ENCODE measurements around the gene ABCD3. TPM values are rescaled to one million over a fixed set of nuclear protein-coding genes. Genes with fewer than 3 reads are reported as not detected.

ABCD3 gene
- total and polyA plus RNA-seq, 2 of the 8 experiments (the other 6 are each of a cell fraction or from before 2014, with no cell fraction given), result 6.6 to 29.4 TPM

DNA sequence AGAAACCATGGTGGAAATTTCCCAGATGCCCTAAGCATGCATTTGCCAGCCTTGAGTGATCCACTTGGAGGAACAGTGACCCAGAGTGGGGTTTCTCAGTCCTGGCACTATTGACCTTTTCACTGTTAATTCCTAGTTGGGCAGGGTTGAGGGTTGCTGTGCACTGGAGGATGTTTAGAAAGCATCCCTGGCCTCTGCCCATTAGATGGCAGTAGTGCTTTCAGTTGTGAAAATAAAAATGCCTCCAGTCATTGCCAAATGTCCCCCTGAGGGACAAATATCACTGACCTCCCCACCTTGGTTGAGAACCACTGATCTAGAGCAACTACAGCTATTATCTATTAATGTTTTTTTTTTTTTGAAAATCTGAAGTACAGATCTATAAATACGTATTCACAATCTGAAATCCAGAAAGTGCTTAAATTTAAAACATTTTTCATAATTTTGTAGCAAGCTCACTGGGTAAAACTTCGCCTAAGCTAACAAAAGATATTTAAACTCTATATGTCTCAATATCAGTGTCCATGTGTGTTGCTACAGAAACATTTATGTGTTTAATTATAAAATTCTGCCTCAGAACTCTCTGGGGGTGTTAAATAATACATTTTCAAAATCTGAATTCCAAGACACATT, 96.0 kb downstream of the ABCD3 start:
- POLR2A ChIA-PET (ENCODE audit: partially characterized antibody), result no interaction called here
- H2BK120ac ChIP-seq (replicated peaks; ENCODE audit: low read depth, low read length), result no peak overlapping the region
- no peak overlapping the region for H2BK5ac ChIP-seq (ENCODE audit: low read depth, low read length)
- no peak overlapping the region for H3K18ac ChIP-seq (ENCODE audit: extremely low read depth, low read length)
- peak in 1 of 2 experiments; percentile 49 for DNase-seq (ENCODE audit: low read depth in 1 of 2, low spot score in 2 of 2)
- H3K9ac ChIP-seq (replicated peaks in 1 of 4; ENCODE audit: extremely low read depth in 1 of 4, low read depth in 3 of 4, low read length in 3 of 4), result no peak overlapping the region
- no peaks in the 10 kb centered on the region for H3K4me1 ChIP-seq (replicated peaks in 1 of 4; ENCODE audit: control insufficient read depth in 3 of 4, insufficient read depth in 4 of 4, low read length in 3 of 4)
- H3K9me3 ChIP-seq (ENCODE audit: insufficient read depth in 2 of 2, low read depth in 1 of 2, low read length in 1 of 2), result no peaks in the 10 kb centered on the region
- H2AK5ac ChIP-seq (ENCODE audit: low read depth, low read length), result no peak overlapping the region
- no peak overlapping the region for H2BK15ac ChIP-seq (ENCODE audit: low read length)
- no peak overlapping the region for H3K4me2 ChIP-seq (ENCODE audit: insufficient read depth in 1 of 2, low read depth in 2 of 2, low read length in 2 of 2)
- 74% methylated on average over 2 of the region's 2 CpGs; no CpG with 5 or more reads in 1 of the 2 experiments for WGBS, 2 experiments (ENCODE audit: extremely low coverage in 1 of 2, insufficient coverage in 1 of 2, insufficient read length in 1 of 2, insufficient replicate concordance in 2 of 2, low coverage in 1 of 2, low lambda C conversion rate in 2 of 2, missing lambda C conversion rate in 1 of 2)
- no peak overlapping the region for H3K4me3 ChIP-seq (ENCODE audit: extremely low read depth in 1 of 4, insufficient read depth in 2 of 4, low read depth in 3 of 4, low read length in 4 of 4)
- no peak overlapping the region for H2BK12ac ChIP-seq (ENCODE audit: low read depth, low read length)
- H3K27ac ChIP-seq (ENCODE audit: low read depth, low read length), result no peak overlapping the region
- H3K4ac ChIP-seq (replicated peaks; ENCODE audit: insufficient read length, low read depth, low read length), result no peak overlapping the region
- CTCF ChIA-PET (ENCODE audit: partially characterized antibody), result interaction anchor here (0.7 to 7.3 kb wide), 16 partner anchors 8 to 290 kb away, joined by 3 to 74 read pairs (median 4); no protein-coding TSS in a partner anchor
- H2BK20ac ChIP-seq (ENCODE audit: low read length), result no peak overlapping the region
- no peak overlapping the region for H4K5ac ChIP-seq (ENCODE audit: insufficient read length, low read depth, low read length)
- no peak for TF ChIP-seq KDM5A (IDR thresholded peaks at IDR 0.05; ENCODE audit: low read length)
- TF ChIP-seq NRF1 (IDR thresholded peaks at IDR 0.05; ENCODE audit: low read depth, low read length), result no peak
- TF ChIP-seq MAFK (IDR thresholded peaks at IDR 0.05; ENCODE audit: low read depth, low read length), result no peak
- TF ChIP-seq SAP30 (IDR thresholded peaks at IDR 0.05; ENCODE audit: insufficient read depth, insufficient replicate concordance, low read length), result no peak
- no peak for TF ChIP-seq EZH2 (IDR thresholded peaks at IDR 0.05; ENCODE audit: low read depth, low read length, severe bottlenecking)
- TF ChIP-seq, protein P1, sequence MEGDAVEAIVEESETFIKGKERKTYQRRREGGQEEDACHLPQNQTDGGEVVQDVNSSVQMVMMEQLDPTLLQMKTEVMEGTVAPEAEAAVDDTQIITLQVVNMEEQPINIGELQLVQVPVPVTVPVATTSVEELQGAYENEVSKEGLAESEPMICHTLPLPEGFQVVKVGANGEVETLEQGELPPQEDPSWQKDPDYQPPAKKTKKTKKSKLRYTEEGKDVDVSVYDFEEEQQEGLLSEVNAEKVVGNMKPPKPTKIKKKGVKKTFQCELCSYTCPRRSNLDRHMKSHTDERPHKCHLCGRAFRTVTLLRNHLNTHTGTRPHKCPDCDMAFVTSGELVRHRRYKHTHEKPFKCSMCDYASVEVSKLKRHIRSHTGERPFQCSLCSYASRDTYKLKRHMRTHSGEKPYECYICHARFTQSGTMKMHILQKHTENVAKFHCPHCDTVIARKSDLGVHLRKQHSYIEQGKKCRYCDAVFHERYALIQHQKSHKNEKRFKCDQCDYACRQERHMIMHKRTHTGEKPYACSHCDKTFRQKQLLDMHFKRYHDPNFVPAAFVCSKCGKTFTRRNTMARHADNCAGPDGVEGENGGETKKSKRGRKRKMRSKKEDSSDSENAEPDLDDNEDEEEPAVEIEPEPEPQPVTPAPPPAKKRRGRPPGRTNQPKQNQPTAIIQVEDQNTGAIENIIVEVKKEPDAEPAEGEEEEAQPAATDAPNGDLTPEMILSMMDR (IDR thresholded peaks at IDR 0.05; ENCODE audit: control extremely low read depth in 1 of 3, insufficient read depth in 1 of 3, low read depth in 1 of 3, low read length in 3 of 3), result peak; percentile 19 to 71 (median 66)
- TF ChIP-seq RAD21 (IDR thresholded peaks at IDR 0.05 in 1 of 2, conservative IDR thresholded peaks at IDR 0.05 in 1 of 2; ENCODE audit: low read depth in 2 of 2, low read length in 2 of 2), result peak; percentile 78 to 81
- TF ChIP-seq SP1 (IDR thresholded peaks at IDR 0.05; ENCODE audit: low read depth, low read length), result no peak
- TF ChIP-seq CEBPB (IDR thresholded peaks at IDR 0.05; ENCODE audit: low read depth, low read length), result peak; percentile 37; the same call in 1 of the 2 replicates
- no peak for TF ChIP-seq TBP (IDR thresholded peaks at IDR 0.05; ENCODE audit: low read depth, low read length)
- FAIRE-seq, result peak; percentile 91
- no peak overlapping the region for H4K8ac ChIP-seq (ENCODE audit: extremely low read depth, insufficient read depth, low read length)
- H2AFZ ChIP-seq (ENCODE audit: low read length), result no peak overlapping the region
- H4K91ac ChIP-seq (replicated peaks; ENCODE audit: insufficient read length, low read length), result no peak overlapping the region
- no peak overlapping the region for H3K23ac ChIP-seq (ENCODE audit: insufficient read length)
- H3K79me1 ChIP-seq (ENCODE audit: low read depth, low read length), result no peaks in the 10 kb centered on the region
- no peaks in the 10 kb centered on the region for H3K23me2 ChIP-seq (ENCODE audit: low read depth, low read length)
- no peak overlapping the region for H3K56ac ChIP-seq (replicated peaks; ENCODE audit: insufficient read length, low read depth, low read length)
- H3K36me3 ChIP-seq (ENCODE audit: control insufficient read depth in 2 of 4, insufficient read depth in 4 of 4, low read length in 3 of 4), result no peaks in the 10 kb centered on the region
- H3K79me2 ChIP-seq (ENCODE audit: control insufficient read depth in 1 of 2, insufficient read depth in 2 of 2, low read length in 2 of 2), result no peaks in the 10 kb centered on the region
- H4K20me1 ChIP-seq (replicated peaks in 1 of 2; ENCODE audit: control insufficient read depth in 1 of 2, insufficient read depth in 2 of 2, low read length in 2 of 2), result no peaks in the 10 kb centered on the region
- no peaks in the 10 kb centered on the region for H3K27me3 ChIP-seq (replicated peaks in 1 of 4; ENCODE audit: control insufficient read depth in 3 of 4, extremely low read depth in 1 of 4, insufficient read depth in 3 of 4, low read length in 3 of 4)
- no peak overlapping the region for H3K14ac ChIP-seq (ENCODE audit: insufficient read length)
